ENCODE measurements around the gene PTPRZ1. TPM values are rescaled to one million over a fixed set of nuclear protein-coding genes. Genes with fewer than 3 reads are reported as not detected.
A peak's percentile ranks its signal among the peaks of the same experiment; 100 is the strongest.

Gene PTPRZ1
- total RNA-seq, 1 experiment from 2014 or later: 105 TPM

GRCh38 chr7:121966935-121967332 lies 94.0 kb downstream of the PTPRZ1 start (continued):
- TF ChIP-seq ZNF317 (CRISPR knock-in tag; IDR thresholded peaks at IDR 0.05; ENCODE audit: borderline replicate concordance, low read depth) (no peak), ZBTB21 (CRISPR knock-in tag; IDR thresholded peaks at IDR 0.05; ENCODE audit: borderline replicate concordance) (no peak), ELF4 (CRISPR knock-in tag; IDR thresholded peaks at IDR 0.05; ENCODE audit: low read depth) (no peak), CREB1 (CRISPR knock-in tag; IDR thresholded peaks at IDR 0.05) (no peak), NR2C2 (CRISPR knock-in tag; IDR thresholded peaks at IDR 0.05) (no peak), CTCF (IDR thresholded peaks at IDR 0.05) (no peak), ATF1 (CRISPR knock-in tag; IDR thresholded peaks at IDR 0.05) (no peak)

DNA sequence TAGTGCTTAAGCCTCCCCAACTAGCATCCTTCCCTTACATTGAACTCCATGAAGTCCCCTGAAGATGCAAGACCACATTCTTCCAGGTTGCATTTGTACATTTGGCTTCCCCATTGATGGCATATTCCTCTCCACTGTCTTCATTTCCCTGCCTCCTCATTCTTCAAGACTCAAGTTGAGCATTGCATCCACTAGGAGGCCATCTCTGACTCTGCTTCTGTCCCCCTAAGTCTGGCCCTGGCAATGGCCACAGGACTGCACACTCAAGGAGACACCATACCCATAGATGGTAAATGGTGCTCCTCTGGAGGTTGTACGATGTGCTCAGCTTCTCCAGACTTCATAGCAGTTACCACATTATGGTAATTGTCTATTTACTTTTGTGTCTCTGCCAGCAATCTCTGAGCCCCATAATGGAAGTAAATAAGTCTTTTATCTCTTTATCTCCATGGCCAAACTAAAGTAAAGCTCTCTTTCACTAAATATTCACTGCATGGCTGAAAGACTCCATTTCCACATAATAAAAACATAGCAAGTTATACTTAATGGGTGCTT lies 112.6 kb downstream of the PTPRZ1 start:
- no peak overlapping the region for H3K4me3 Mint-ChIP-seq
- ChIA-PET POLR2A (no interaction called here), CTCF (interaction anchor here (2.8 kb wide), 1 partner anchor 9 kb away, joined by 12 read pairs; no protein-coding TSS in a partner anchor)
- H3K4me1 Mint-ChIP-seq: no peaks in the 10 kb centered on the region
- H3K9me3 Mint-ChIP-seq: no peaks in the 10 kb centered on the region
- H3K27ac Mint-ChIP-seq: peak overlapping the region; percentile 79
- DNase-seq (ENCODE audit: low spot score) (no peak), ATAC-seq (peak; percentile 88)
- no peaks in the 10 kb centered on the region for H3K27me3 Mint-ChIP-seq (ENCODE audit: low read depth)
- H3K36me3 Mint-ChIP-seq: peaks cover 60% of the 10 kb centered on the region
- TF ChIP-seq NR1H2 (CRISPR knock-in tag; IDR thresholded peaks at IDR 0.05) (no peak), OVOL2 (CRISPR knock-in tag; IDR thresholded peaks at IDR 0.05; ENCODE audit: borderline replicate concordance) (no peak), NR3C1 (CRISPR knock-in tag; conservative IDR thresholded peaks at IDR 0.05; ENCODE audit: low read depth) (no peak), ATF1 (CRISPR knock-in tag; IDR thresholded peaks at IDR 0.05) (no peak), NR2C2 (CRISPR knock-in tag; IDR thresholded peaks at IDR 0.05) (no peak)

GRCh38 chr7:121992068-121992467 lies 119.1 kb downstream of the PTPRZ1 start:
- peaks cover 12% of the 10 kb centered on the region for H3K4me1 Mint-ChIP-seq
- ATAC-seq (no peak), DNase-seq (ENCODE audit: low spot score) (no peak)
- POLR2A ChIA-PET: no interaction called here
- H3K36me3 Mint-ChIP-seq: peaks cover 55% of the 10 kb centered on the region
- H3K4me3 Mint-ChIP-seq: no peak overlapping the region
- H3K27ac Mint-ChIP-seq: peak overlapping the region; percentile 89
- CTCF ChIA-PET: no interaction called here
- TF ChIP-seq HMGA2 (CRISPR knock-in tag; IDR thresholded peaks at IDR 0.05) (no peak), ZNF425 (CRISPR knock-in tag; conservative IDR thresholded peaks at IDR 0.05) (no peak), RELA (CRISPR knock-in tag; IDR thresholded peaks at IDR 0.05; ENCODE audit: borderline replicate concordance) (no peak), CDX4 (CRISPR knock-in tag; IDR thresholded peaks at IDR 0.05; ENCODE audit: borderline replicate concordance) (no peak), MLX (CRISPR knock-in tag; IDR thresholded peaks at IDR 0.05) (no peak), ETV6 (CRISPR knock-in tag; IDR thresholded peaks at IDR 0.05) (no peak), FOXP4 (CRISPR knock-in tag; IDR thresholded peaks at IDR 0.05) (no peak)
- TF ChIP-seq, protein P1, sequence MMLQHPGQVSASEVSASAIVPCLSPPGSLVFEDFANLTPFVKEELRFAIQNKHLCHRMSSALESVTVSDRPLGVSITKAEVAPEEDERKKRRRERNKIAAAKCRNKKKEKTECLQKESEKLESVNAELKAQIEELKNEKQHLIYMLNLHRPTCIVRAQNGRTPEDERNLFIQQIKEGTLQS (CRISPR knock-in tag; conservative IDR thresholded peaks at IDR 0.05): no peak
- no peaks in the 10 kb centered on the region for H3K27me3 Mint-ChIP-seq (ENCODE audit: low read depth)
- no peaks in the 10 kb centered on the region for H3K9me3 Mint-ChIP-seq

Measured in WTC11 (cell line).